Measurements from ENCODE around the gene MMP28.

The MMP28 gene

DNA sequence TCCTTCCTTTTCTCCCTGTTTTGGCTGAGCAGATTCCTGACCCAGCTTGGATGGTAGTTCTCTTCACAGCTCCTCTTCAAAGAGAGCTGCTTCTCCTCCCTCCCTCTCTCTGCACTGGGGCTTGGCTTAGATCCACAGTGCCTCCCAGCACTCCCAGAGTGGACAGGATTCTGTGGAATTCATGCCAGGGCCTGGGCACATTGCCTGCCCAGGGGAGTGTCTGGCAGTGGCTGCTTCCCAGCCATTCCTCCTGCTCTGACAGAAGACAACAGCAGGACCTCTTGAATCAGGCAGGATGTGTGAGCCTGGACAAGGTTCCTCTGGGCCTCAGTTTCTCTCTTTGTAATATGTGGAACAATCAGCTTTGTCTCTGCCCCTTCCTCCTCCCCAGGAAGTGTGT lies 4.5 kb upstream of the MMP28 start:
- peak; percentile 87 for DNase-seq (ENCODE audit: low spot score)

DNA sequence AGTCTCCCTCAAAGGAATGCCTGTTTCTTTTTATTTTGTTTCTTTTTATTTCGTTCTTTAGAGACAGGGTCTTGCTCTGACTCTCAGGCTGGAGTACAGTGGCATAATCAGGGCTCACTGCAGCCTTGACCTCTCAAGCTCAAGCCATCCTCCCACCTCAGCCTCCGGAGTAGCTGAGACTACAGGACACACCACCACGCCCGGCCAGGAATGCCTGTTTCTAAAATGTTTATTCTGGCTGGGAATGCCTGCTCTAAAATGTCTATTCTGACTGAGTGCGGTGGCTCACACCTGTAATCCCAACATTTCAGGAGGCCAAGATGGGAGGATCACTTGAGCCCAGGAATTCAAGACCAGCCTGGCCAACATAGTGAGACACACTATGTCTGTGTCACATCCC lies 2.5 kb upstream of the MMP28 start:
- no peak for DNase-seq (ENCODE audit: low spot score)

DNA sequence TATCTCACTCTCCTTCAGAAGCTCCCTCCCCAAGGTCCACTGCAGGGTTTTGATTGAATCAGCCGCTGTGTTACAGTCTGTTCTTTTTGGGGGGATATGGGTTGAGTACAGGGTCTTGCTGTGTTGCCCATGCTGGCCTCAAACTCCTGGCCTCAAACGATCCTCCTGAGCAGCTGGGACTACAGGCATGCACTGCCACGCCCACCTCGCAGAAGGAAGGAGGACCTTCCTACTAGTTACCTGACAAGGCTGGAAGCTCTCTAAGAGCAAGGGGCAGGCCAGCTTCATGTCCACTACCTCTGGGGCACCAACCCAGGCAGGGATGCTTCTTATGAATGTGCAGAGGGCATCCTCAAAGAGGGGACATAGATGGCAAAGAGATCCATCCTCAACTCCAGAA lies 1.9 kb upstream of the MMP28 start:
- no peak for DNase-seq (ENCODE audit: low spot score)

DNA sequence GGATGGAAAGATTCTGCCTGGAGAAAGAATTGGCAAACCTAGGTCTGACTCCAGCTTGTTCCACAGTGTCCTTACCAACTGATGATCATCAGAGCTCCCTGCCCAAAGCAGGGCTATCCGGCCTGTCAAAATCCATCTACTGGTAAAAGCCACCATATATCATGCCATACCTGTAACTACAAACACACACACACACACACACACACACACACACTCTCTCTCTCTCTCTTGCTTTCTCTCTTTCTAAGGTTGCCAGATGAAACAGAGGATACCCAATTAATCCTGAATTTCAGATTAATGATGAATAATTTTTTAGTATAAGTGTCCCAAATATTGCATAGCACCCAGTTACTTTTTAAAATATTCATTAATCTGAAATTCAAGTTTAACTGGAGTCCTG lies 1.5 kb upstream of the MMP28 start:
- no peak for DNase-seq (ENCODE audit: low spot score)

DNA sequence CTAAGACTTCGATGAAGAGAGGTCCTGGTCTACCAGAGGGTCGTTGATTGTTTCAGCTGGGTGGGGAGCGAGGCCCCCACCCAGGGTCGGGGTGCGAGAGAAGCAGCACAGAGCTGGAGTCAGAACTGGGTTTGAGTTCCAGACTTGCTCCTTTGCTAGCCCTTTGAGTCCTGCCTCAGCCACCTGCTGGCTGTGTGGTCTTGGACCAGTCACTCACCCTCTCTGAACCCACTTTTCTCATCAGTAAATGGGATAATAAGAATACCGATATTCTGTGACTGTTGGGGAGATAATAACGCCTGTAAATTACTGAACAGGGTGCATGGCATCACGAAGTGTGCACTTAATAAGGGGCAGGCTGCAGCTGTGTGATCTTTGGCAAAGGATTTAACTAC lies 427 bp upstream of the MMP28 start:
- no peak for DNase-seq (ENCODE audit: low spot score)

DNA sequence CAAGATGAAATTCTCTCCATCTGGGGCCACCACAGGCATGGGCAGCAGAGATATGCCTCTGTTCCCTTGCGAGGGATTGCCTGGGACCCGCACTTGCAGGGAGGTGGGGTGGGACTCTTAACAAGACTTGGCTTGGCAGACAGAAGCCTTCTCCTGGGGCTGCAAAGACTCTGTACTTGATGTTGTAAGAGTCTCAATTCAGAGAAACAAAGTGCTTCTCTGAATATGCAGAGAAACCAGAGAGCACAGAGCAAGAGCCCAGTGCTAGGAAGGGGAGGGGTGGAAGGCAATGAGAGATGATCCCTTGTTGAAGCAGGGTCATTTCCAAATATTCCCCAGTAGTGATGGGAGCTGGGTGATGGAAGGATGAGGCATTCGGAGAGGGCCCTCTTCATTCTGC lies 2.2 kb downstream of the MMP28 start:
- peak; percentile 0 for DNase-seq (ENCODE audit: low spot score)

DNA sequence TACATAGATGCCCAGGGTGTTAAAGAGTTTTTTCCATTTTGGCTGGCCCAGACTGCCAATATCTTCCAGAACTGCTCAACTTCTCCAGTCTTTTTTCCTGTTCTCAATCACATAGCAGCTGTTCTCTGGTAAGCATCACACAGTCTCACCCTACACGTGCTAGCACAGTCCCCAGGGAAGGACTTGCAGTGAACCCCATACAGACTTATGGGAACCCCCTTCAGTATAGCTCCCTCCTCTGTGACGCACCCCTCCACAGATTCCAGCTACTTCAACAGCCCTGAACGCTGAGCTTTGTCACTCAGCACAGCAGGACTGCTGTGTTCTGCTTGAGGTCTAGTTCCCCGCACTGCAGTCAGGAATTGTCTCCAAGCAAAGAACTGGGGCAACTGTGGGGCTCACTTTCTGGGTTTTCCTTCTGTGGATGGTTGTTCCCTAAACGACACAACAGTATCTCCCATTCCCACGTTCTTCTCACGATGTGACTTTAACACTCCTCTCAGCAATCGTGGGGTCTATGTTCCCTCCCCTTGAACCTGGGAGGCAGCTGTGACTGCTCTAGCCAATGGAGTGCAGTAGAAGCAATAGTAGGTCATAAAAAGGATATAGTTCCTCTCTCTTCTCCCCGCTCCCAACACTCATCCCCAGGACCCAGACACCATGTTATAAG lies 3.6 kb downstream of the MMP28 start:
- no peak for DNase-seq (ENCODE audit: low spot score)

DNA sequence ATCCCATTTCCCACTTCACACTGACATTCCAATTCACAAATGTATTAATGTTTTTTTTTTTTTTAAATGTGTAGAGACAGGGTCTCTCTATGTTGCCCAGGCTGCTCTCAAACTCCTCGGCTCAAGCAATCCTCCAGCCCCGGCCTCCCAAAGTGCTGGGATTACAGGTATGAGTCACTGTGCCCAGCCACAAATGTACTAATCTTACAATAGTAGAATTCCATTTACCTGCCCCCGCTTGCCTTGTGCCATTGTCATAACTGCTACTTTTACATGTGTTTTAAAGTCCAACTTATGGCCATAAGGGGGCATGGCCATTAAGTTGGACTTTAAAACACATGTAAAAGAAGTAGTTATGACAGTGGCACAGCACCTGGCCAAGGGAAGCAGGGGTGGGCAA lies 4.6 kb downstream of the MMP28 start:
- no peak for DNase-seq (ENCODE audit: low spot score)

DNA sequence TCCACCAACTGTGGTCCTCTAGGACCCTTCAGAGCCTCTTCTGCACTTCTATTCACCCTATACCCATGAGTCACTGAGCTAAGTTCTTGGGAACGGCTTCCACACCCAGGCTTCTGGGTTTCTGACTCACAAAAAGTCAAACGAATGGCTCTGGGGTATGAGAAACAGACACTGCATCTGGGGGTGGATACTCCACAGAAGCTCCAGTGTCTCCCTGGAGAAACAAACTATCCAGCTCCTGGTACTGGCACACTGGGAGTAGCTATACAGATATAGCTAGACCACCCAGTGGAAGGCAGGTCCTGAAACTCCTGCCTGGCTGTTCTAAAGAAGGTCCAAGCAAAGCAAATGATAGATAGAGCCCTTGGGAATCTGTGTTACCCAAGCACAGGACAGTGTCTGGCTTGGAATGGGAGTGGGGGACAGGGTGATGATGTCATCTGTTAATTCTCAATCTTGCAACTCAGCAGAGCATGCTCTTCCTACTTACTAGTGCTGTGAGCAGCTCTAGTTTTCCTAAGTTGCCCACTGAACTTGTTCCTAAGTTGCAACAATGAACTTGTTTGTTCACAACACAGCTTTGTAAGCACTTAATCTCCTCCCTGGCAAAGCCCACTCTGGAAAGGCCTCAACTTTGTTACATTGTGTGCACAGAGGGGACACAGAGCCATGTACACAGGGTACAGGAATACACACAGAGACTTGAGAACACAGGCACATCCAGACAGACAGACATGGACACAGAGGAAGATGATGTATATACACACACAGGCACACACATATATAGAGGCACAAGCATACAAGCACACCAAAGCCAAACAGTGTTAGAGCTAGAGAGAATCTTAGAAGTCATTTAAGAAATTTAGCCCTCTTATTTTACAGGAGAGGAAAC lies 6.7 kb downstream of the MMP28 start:
- DNase-seq (ENCODE audit: low spot score) = peak; percentile 92

DNA sequence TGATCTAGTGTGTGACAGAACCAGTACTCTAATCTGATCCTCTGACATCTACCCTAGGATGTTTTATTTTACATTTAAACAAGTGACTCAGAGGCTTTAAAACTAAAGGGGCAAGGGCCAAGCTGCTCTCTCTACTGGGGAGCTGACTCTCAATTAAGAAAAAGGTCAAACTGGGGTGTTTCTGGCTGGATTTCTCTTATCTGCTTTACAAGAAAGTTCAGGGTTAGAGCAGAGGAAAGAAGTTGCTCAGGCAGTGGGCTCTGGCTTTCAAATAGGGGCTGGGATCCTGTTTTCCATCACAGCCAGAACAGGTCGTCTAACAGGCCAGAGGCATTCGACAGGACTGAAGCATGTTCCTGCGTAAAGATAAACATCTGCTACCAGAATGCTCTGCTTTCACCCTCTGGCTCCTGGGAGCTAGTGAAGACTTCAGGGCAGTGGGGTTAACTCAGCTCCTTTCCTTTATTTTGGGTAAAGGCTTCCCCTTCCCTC lies 8.5 kb downstream of the MMP28 start:
- no peak for DNase-seq (ENCODE audit: low spot score)

DNA sequence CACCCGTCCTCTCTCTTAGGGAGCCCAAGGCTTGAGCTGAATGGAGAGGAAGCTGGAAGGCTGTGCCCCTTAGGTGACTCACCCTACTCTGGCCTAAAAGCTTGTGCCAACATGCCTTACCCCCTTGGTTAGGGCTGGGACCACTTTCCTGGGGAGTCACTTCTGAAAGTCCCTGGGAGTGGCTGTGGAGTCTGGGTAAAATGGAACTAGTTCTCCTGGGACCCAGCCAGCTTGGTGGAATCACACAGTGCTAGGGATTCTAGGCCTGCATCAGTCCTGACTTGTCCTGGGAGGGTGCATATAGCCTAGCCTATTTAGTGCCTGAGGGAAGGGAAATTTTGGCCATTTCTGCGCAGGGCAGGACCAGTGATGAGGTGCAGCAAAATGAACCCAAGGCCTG lies 10.5 kb downstream of the MMP28 start:
- no peak for DNase-seq (ENCODE audit: low spot score)

DNA sequence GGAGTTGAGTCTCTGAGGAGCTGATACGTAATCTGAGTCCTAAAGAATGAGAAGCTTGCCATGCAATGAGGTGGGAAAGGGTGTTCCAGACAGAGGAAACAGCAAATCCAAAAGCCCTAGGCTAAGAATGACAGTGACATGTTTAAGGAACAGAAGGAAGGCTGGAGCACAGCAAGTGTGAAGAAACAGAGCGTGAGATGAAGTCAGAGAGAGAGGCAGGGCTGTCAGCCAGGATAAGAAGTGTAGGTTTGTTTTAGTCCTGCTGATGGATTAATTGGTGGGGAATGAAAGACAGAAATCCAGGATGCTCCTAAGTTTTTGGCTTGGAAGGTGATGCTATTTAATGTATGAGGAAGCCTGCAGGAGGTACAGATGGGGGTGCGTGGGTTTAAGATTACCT lies 14.5 kb downstream of the MMP28 start:
- no peak for DNase-seq (ENCODE audit: low spot score)

DNA sequence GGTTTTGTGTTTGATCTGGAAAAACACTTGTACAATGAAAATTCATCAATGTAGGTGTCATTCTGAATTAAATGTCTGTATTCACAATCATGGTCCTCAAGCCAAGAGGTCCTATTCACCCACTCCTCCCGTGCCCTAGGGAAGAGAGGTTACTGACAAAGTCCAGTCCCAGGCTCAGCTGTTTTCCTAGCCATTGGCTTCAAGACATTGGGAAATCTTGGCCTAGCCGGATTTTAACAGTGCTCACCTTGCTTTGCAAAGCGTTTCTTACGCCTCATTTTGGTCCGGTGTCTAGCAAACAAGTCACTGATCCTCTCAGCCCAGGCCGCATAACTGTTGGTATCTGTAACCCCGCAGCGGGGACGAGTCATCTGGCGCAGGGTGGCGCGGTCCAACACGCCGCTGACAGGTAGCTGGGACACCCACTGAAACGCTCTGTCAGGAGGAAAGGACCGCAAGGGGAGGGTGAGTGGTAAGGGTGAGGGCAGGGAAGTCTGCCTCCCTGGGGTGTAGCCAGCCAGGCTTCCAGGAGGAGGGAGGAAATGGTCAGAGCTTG lies 16.7 kb downstream of the MMP28 start:
- DNase-seq (ENCODE audit: low spot score) = no peak

DNA sequence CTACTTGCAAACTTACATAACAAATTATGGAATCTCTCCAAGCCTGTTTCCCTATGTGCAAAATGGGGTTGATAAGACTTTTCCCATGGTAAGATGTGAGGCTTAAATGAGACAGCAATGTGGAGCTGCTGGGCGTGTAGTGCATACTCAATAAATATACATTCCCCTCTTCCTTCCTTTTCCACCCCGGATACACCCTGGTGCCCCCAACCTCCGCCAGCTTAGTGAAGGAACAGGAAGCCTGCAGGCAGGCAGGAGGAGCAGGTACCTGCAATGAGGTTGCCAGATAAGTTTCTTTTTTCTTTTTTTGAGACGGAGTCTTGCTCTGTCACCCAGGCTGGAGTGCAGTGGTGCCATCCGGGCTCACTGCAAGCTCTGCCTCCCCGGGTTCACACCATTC lies 19.9 kb downstream of the MMP28 start:
- DNase-seq (ENCODE audit: low spot score) = no peak

DNA sequence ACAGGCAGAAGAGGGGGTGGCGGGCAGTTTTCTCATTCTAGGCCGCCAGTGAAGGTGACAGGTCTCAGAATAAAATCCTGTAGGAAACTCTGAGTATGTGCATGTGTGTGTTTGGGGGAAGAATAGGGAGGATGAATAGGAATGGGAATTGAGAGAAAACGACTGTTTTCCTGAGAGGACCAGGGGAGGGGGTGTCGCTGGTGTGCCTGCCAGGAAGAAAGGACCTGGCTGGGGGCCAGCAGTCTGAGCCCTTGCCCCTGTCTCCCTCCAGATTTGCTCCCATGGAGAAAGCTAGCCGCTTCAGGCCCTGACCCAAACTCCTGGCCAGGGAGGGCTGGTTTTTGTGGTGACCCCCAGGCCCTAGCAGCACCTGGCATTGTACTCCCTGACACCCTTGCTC lies 20.4 kb downstream of the MMP28 start:
- DNase-seq (ENCODE audit: low spot score) = no peak

DNA sequence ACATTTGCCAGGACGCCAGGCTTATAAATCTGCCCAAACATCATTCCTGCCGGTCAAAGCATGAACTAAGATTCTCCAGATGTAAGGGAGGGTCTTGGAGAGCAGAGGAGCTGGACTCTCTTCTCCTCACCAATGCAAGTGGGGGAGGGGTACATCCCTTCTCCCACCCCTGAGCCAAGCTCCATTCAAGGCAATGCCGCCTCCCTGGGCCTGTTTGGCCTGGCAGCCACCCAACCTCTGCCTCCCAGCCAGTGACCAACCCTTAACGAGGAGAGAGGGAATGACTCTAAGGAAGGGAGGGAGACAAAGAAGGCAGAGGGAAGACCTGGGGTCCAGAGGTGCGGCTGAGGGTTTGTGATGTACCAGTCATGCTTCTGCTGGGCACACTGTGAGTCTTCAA lies 20.9 kb downstream of the MMP28 start:
- peak; percentile 31 for DNase-seq (ENCODE audit: low spot score)

DNA sequence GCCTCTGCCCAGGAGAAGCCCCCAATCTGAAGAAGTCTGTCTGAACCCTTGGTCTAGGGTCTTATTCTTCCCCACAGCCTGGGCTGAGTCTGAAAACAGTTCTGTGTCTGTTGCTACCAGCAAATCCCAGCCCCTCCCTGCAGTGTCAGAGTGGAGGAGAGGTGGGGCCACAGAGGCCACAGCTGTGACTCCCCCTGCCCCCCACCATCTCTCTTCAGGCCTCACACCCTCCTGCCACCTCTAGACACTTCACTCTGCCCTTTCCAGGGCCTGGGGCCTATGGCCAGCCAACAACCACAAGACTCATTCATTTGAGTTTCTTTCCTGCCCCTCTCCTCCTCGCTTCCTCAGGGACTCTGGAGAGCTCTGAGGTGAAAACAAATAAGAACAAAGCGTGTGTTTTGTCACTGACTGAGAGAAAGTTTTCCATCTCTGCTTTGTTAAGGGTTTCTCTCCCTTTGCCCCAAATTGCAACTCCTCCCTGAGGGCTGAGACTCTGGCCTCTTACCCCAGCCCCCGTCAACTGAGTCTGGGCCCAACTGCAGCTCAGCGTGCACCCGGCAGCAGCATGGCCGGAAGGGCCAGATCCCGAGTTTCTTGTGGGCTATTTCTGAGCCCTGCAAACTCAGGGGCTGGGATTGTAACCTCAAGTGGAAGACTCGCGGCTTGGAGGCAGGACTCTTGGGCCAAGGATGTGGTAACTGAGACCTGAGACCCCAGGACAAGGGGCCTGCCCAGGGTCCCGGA lies 21.6 kb downstream of the MMP28 start:
- no peak for DNase-seq (ENCODE audit: low spot score)

DNA sequence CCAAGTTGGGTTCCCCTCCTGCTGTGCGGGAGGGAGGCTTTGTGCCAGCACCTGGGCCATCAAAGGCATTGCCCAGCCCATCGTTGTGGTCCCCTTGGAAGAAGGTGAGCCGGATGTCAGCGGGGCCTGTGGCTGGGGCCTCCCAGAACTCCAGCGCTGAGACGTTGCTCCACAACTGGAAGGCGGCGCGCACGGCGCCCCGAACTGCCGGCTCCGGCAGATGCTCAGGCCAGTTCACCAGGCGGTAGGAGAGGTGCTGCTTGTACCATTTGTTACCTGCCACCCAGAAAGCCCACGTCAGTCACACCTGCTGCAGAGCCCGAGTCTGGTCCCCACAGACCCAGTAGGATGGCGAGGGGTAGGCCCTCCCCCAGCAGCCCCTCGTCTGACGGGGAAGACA lies 22.3 kb downstream of the MMP28 start:
- DNase-seq (ENCODE audit: low spot score) = no peak

DNA sequence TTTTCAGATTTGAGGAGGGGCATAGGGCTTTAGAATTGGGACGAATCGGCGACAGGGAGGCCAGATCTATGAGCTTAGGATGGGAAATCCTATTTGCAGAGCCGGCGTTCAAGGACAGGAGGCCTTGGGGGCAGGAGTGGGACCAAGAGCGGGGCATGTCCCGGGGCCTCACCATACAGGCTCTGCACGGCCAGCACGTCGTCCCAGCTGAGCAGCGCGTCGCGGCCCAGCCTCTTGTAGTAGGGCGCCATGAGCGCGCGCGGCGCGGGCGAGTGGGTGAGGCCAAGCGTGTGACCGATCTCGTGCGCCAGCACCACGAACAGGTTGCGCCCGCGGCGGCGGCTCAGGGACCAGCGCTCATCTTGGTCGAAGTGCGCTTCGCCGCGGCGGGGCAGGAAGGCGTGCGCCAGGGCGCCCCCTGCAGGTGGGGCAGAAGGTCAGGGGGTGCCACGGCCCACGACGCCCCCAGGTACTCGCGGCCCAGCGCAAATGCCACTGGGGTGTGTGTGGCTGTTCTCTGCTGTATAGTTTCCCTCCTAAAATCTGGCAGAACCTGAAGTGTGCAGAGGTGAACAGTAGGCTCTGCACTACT lies 25.4 kb downstream of the MMP28 start:
- no peak for DNase-seq (ENCODE audit: low spot score)

DNA sequence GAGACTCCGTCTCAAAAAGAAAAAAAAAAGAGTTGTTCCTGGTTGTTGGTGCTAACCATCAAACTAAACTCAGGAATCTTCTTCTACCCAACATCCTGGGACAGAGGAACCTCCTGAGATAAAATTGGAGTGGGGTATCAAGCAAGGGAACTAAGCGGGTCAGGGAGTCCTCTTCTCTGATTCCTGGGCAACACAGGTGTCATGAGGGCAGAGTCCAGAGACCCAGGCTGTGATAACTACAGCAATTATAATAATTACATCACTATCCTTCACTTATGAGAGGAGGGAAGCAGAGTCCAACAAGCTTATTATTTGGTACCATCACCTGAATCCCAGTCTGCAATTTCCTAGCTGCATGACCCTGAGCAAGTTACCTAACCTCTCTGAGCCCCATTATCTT lies 26.6 kb downstream of the MMP28 start:
- DNase-seq (ENCODE audit: low spot score) = no peak

DNA sequence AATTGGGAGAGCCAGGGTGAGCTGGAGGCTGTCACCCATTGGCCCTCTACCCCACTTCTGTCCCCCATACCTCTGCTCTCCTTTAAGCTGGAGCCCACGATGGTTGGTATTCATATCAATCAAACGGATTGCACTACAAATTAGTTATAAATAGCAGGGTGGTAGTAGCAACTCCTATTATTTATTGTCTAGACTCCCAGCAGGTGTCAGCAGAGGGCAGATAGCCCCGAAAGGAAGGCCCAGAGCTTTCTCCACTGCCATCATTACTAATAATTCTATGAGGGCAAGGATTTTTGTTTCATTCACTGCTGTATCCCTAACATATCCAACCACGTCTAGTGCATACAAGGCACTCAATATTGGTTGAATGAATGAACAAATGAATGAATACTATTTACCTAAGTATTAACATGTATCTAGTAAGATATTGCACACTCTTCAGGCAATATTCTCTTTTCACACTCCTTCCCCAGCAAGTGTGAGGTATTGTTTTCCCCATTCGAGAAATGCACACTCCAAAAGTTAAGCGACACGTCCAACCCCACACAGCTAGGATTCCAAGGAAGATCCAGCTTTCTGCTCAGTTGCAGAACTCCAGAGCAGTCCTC lies 28.4 kb downstream of the MMP28 start:
- peak; percentile 74 for DNase-seq (ENCODE audit: low spot score)

DNA sequence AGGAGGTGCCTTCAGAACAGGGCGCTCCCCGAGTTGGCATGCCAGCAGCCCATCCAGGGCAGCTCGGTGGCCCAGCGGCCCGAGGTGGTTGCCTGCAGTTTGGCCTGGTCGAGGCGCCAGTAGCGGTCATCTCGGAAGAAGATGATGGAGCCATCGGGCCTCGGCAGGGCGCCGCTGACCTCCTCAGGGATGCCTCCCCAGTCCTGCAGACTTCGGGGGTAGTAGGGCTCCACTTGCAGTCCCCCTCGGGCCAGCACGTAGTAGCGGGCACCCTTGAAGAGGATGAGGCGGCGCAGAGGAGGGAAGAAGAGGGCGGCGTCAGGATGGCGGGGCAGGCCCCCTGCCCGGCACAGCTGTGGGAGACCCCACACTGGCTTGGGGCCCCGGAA lies 29.0 kb downstream of the MMP28 start:
- no peak for DNase-seq (ENCODE audit: low spot score)

All from AG08395 (cell line).